Measurements from ENCODE around the gene MICAL3.

DNA sequence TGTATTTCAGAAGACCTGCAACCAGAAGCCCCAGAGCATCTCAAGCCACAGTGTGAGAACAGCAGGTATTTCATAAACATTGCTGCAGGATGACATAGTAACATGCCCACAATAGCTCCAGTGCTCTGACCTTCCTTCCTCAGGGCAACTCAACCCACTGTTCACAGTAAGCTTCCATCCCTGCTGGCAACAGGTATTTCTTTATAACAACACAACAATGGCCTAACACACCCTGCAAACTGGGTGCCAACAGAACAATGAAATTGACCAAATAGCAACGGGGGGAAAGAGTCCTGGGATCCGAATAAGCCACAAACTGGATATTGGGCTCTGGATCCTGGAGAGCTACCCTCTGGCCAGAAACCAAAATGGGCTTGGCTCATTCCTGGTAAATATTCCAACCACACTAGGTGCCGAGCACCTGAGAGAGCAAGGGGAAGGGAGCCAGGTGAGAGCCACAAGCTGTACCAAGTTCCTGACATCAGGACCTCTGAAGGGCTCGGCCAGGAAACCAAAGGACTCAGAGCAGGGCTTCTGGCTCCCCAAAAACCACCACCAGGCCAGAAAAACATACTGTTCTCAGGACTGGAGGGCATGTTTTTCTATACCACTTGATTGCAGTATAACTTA, 99.5 kb downstream of the MICAL3 start:
- TF ChIP-seq EZH2 (IDR thresholded peaks at IDR 0.05) (no peak), POLR2AphosphoS5 (IDR thresholded peaks at IDR 0.05; ENCODE audit: borderline replicate concordance, low read depth, low read length) (no peak), FOXP2 (optimal IDR thresholded peaks at IDR 0.05; ENCODE audit: control extremely low read depth, extremely low read length, insufficient read depth) (no peak)
